Smooth muscle cell (in vitro differentiated cells): ENCODE measurements around the gene KRTAP10-3. TPM values are rescaled to one million over a fixed set of nuclear protein-coding genes. Genes with fewer than 3 reads are reported as not detected.
"Not testable (repeated sequence)": the region's sequence is repeated elsewhere in the genome, so short reads cannot be mapped to it uniquely, and the experiment has no call there.

ENCODE experiments used
- DNase-seq: peaks from one replicate; lab custom pipeline; 2025; ENCODE audit not compliant: unreplicated experiment; lab: John Stamatoyannopoulos, UW
- H2AFZ ChIP-seq: fragments of 200-600 bp; sonication (generic); 2 replicates; pipeline ENCODE4 v1.6.0; 2016; ENCODE audit warnings: antibody characterized with exemption, low read depth, mild to moderate bottlenecking
- H3F3A ChIP-seq: fragments of 200-600 bp; sonication (generic); 2 replicates; pipeline ENCODE4 v1.6.0; 2017; ENCODE audit warnings: antibody characterized with exemption, low read depth
- H3K27ac ChIP-seq: fragments of 200-600 bp; sonication (generic); 2 replicates; pipeline ENCODE4 v1.5.1; 2016; ENCODE audit warnings: low read depth, mild to moderate bottlenecking
- H3K27me3 ChIP-seq: fragments of 200-600 bp; sonication (generic); 2 replicates; pipeline ENCODE4 v1.6.1; 2016; ENCODE audit warnings: low read depth, mild to moderate bottlenecking
- H3K36me3 ChIP-seq: fragments of 200-600 bp; sonication (generic); 2 replicates; pipeline ENCODE4 v1.5.1; 2016; ENCODE audit warnings: low read depth
- H3K4me1 ChIP-seq: fragments of 200-600 bp; sonication (generic); 2 replicates; pipeline ENCODE4 v1.5.1; 2016; ENCODE audit warnings: low read depth
- H3K4me2 ChIP-seq: fragments of 200-600 bp; sonication (generic); 2 replicates; pipeline ENCODE4 v1.6.0; 2016; ENCODE audit warnings: mild to moderate bottlenecking
- H3K4me3 ChIP-seq: fragments of 200-600 bp; sonication (generic); 2 replicates; pipeline ENCODE4 v1.5.1; 2016; ENCODE audit warnings: mild to moderate bottlenecking
- H3K79me2 ChIP-seq: fragments of 200-600 bp; sonication (generic); 2 replicates; pipeline ENCODE4 v1.6.0; 2016; ENCODE audit warnings: low read depth, mild to moderate bottlenecking
- H3K9ac ChIP-seq: fragments of 200-600 bp; sonication (generic); 2 replicates; pipeline ENCODE4 v1.6.0; 2016; ENCODE audit warnings: low read depth
- H3K9me3 ChIP-seq: fragments of 200-600 bp; sonication (generic); replicated peaks from 2 replicates; pipeline ENCODE4 v1.5.1; 2016; ENCODE audit warnings: low read depth
- H4K20me1 ChIP-seq: fragments of 200-600 bp; sonication (generic); 2 replicates; pipeline ENCODE4 v1.6.0; 2016; ENCODE audit warnings: low read depth
- WGBS: methylation state at CpG from one replicate; pipeline ENCODE4 v1.1.7; 2016; ENCODE audit warnings: low lambda C conversion rate; 5-methylcytosine and 5-hydroxymethylcytosine counted together
- polyA plus RNA-seq: library from polyadenylated mRNA; unstranded; fragments of >200 nt; fragmentation: Nextera tagmentation; extraction: Ambion mirVana; gene quantifications from 2 replicates; pipeline ENCODE4 v1.2.1, GENCODE V29; 2016
- total RNA-seq: library from RNA; depleted of rRNA; stranded (reverse); fragments of >200 nt; gene quantifications from 2 replicates; pipeline ENCODE4 v1.2.3, GENCODE V29; 2014
- TF ChIP-seq, protein P1 (sequence below): fragments of 200-600 bp; sonication (generic); IDR thresholded peaks from 2 replicates; pipeline ENCODE4 v1.5.1; 2017; ENCODE audit warnings: borderline replicate concordance, mild to moderate bottlenecking, antibody characterized with exemption; ENCODE audit not compliant: insufficient read depth, poor library complexity, severe bottlenecking

Gene KRTAP10-3
- total and polyA plus RNA-seq, 2 experiments from 2014 or later = not detected

DNA sequence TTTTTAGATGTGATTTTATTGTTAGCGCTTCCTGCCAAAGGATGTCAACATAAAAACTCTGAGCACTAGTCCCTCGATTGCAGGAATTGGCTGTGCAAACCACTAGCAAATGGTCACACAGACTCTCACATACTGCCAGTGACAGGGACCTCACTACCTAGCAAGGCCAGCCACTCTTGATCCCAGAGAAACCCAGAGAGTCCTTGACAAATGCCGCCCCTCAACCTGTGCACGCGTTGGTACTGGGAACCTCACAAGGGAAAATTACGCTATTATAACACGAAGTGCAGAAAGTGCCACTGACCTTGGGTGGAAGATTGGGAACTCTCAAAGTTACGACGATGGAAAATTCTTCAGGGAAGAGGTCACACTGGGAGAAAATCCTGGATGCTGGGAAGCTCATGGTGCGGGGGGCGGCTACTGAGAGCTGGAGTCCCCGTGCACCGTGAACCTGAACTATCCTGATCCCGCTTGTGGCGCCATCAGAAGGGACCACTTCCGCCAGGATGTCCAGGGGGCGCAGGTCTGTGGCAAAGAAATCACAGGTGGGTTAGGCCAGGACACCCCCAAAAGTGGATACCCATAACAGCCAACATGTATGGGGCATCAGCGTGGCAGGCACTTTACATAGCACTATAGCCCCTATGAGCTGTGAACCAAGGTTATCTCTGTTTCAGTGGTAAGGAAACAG, 9.0 kb upstream of the KRTAP10-3 start:
- Histone ChIP-seq H3K4me1 (no peaks in the 10 kb centered on the region), H3K9ac (no peak overlapping the region), H3K79me2 (no peaks in the 10 kb centered on the region), H2AFZ (no peak overlapping the region), H3F3A (no peaks in the 10 kb centered on the region), H4K20me1 (no peaks in the 10 kb centered on the region), H3K9me3 (no peaks in the 10 kb centered on the region), H3K27me3 (no peaks in the 10 kb centered on the region), H3K27ac (no peak overlapping the region), H3K4me2 (no peak overlapping the region), H3K4me3 (no peak overlapping the region), H3K36me3 (no peaks in the 10 kb centered on the region)
- TF ChIP-seq, protein P1, sequence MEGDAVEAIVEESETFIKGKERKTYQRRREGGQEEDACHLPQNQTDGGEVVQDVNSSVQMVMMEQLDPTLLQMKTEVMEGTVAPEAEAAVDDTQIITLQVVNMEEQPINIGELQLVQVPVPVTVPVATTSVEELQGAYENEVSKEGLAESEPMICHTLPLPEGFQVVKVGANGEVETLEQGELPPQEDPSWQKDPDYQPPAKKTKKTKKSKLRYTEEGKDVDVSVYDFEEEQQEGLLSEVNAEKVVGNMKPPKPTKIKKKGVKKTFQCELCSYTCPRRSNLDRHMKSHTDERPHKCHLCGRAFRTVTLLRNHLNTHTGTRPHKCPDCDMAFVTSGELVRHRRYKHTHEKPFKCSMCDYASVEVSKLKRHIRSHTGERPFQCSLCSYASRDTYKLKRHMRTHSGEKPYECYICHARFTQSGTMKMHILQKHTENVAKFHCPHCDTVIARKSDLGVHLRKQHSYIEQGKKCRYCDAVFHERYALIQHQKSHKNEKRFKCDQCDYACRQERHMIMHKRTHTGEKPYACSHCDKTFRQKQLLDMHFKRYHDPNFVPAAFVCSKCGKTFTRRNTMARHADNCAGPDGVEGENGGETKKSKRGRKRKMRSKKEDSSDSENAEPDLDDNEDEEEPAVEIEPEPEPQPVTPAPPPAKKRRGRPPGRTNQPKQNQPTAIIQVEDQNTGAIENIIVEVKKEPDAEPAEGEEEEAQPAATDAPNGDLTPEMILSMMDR = no peak
- WGBS = 96% methylated on average over 18 of the region's 18 CpGs
- DNase-seq = no peak

DNA sequence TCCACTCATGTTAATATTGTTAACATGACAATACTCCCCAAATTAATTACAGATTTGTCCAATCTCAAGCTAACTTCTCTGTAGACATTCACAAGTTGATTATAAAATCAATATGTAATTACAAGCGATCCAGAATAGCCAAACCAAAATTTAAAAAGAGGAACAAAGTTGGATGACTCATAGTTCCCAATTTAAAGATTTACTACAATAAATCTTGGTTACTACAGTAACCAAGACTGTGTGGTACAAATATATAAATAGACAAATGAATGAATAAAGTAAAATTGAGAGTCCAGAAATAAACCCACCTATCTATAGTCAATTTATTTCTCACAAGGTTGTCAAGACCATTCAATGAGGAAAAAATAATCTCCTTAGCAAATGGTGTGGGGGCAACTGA, 7.8 kb upstream of the KRTAP10-3 start:
- Histone ChIP-seq H3K36me3 (no peaks in the 10 kb centered on the region), H3K9ac (no peak overlapping the region), H3K4me2 (no peak overlapping the region), H3K9me3 (no peaks in the 10 kb centered on the region), H3F3A (no peaks in the 10 kb centered on the region), H3K27ac (no peak overlapping the region), H3K4me3 (no peak overlapping the region), H3K79me2 (no peaks in the 10 kb centered on the region), H3K27me3 (no peaks in the 10 kb centered on the region), H2AFZ (no peak overlapping the region), H4K20me1 (no peaks in the 10 kb centered on the region), H3K4me1 (no peaks in the 10 kb centered on the region)
- no peak for DNase-seq
- TF ChIP-seq, protein P1 = no peak
- WGBS = 91% methylated on average over 1 of the region's 1 CpG

- no peaks in the 10 kb centered on the region for H3K36me3 ChIP-seq
- H3K4me3 ChIP-seq = no peak overlapping the region
- H2AFZ ChIP-seq = no peak overlapping the region
- no peaks in the 10 kb centered on the region for H3K27me3 ChIP-seq
- H3K9me3 ChIP-seq = no peaks in the 10 kb centered on the region
- DNase-seq = no peak
- H3K4me1 ChIP-seq = no peaks in the 10 kb centered on the region
- TF ChIP-seq, protein P1 = no peak
- H4K20me1 ChIP-seq = no peaks in the 10 kb centered on the region
- WGBS = 0% methylated on average over 1 of the region's 1 CpG
- H3K4me2 ChIP-seq = no peak overlapping the region
- H3K79me2 ChIP-seq = no peaks in the 10 kb centered on the region
- H3F3A ChIP-seq = no peaks in the 10 kb centered on the region
- no peak overlapping the region for H3K9ac ChIP-seq
- H3K27ac ChIP-seq = no peak overlapping the region
Observed at GRCh38 chr21:44564886-44565598, 6.4 kb upstream of the KRTAP10-3 start.

DNA sequence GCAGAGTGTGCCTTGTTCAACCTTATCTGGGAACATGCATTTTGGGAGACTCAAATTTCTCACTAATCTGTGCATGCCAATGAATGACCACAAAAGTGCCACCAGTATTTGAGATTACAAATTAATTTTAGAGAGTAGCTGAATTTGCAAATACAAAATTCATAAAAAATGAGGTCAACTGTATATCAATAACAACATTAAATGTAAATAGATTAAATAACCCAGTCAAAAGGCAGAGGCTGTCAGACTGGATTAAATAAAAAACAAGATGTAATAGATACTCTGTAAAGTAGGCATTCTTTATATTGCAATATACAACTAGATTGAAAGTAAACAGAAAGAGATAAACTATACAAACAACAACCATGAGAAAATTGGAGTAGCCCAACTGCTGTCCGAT, 5.5 kb upstream of the KRTAP10-3 start:
- no peaks in the 10 kb centered on the region for H3K79me2 ChIP-seq
- DNase-seq = no peak
- H3K27me3 ChIP-seq = no peaks in the 10 kb centered on the region
- H3F3A ChIP-seq = no peaks in the 10 kb centered on the region
- no peak overlapping the region for H3K27ac ChIP-seq
- 95% methylated on average over 1 of the region's 1 CpG for WGBS
- H3K4me2 ChIP-seq = no peak overlapping the region
- H3K9ac ChIP-seq = no peak overlapping the region
- H3K36me3 ChIP-seq = no peaks in the 10 kb centered on the region
- H3K4me3 ChIP-seq = no peak overlapping the region
- H2AFZ ChIP-seq = no peak overlapping the region
- no peaks in the 10 kb centered on the region for H4K20me1 ChIP-seq
- no peaks in the 10 kb centered on the region for H3K4me1 ChIP-seq
- H3K9me3 ChIP-seq = no peaks in the 10 kb centered on the region
- TF ChIP-seq, protein P1 = no peak

DNA sequence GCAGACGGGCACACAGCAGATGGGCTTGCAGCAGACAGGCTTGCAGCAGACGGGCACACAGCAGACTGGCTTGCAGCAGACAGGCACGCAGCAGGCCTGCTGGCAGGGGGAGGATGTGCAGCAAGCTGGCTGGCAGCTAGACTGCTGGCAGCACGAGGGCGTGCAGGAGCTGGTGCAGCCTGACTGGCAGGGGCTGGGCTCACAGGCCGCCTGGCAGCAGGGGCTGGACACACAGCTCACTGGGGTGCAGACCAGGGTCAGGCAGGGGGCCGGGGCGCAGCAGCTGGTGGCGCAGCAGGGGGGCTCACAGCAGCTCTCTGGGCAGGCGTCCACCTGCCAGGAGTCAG, 293 bp downstream of the KRTAP10-3 start:
- H3F3A ChIP-seq, H3K27me3 ChIP-seq, H3K36me3 ChIP-seq, H3K4me2 ChIP-seq, H3K9me3 ChIP-seq, H3K4me1 ChIP-seq, H3K27ac ChIP-seq, H3K9ac ChIP-seq, H4K20me1 ChIP-seq, H3K79me2 ChIP-seq, H3K4me3 ChIP-seq, H2AFZ ChIP-seq, DNase-seq: not testable (repeated sequence)
- 72% methylated on average over 10 of the region's 10 CpGs for WGBS
